Stimulated activated naive CD8-positive, alpha-beta T cell treated with anti-CD3 and anti-CD28 coated beads, Interleukin-15, amount 100 ng/mL, for 72 hours (primary cell): ENCODE measurements around the gene PRG3.

Source experiments
- ATAC-seq: fragments of 150-1000 bp; cut with Tn5 transposase; 2 replicates; pipeline ENCODE4 v1.10.0; 2021; ENCODE audit warnings: mild to moderate bottlenecking, moderate library complexity
- DNase-seq, 2 donors: peaks; one replicate each; pipeline ENCODE4 v3.0.0; 2021 to 2022
- H3K27ac Mint-ChIP-seq, 2 donors: one replicate each; pipeline ENCODE4 v1.8.0; 2022; ENCODE audit warnings: mild to moderate bottlenecking in 2 of 2, mixed read lengths in 2 of 2, moderate library complexity in 2 of 2
- H3K27me3 Mint-ChIP-seq: one replicate; pipeline ENCODE4 v1.8.0; 2022; ENCODE audit warnings: mixed read lengths
- H3K4me1 Mint-ChIP-seq: one replicate; pipeline ENCODE4 v1.8.0; 2022; ENCODE audit warnings: mild to moderate bottlenecking, mixed read lengths
- H3K4me3 Mint-ChIP-seq, 2 donors: one replicate each; pipeline ENCODE4 v1.8.0; 2022; ENCODE audit warnings: mild to moderate bottlenecking in 2 of 2, mixed read lengths in 2 of 2, moderate library complexity in 1 of 2
- H3K9me3 Mint-ChIP-seq, 2 donors: one replicate each; pipeline ENCODE4 v1.8.0; 2022; ENCODE audit warnings: mixed read lengths in 2 of 2

The PRG3 gene

DNA sequence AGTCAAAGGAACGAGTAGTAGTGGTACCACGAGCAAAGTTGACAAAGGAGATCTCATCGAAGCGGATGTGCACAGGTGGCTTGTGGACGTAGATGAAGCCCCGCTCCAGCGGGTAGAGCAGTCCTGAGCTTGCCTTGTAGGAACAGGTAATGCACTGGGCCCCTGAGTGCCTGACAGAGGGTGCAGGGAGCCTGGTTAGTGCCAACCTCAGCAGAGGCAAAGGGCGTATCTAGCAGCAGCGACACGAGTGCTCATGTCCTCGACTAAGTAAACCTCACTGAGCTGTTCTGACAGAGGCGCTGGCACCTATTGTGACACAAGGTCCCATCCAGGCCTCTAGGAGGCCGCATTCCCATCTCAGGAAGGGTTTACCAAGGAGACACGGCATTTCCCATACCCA, 49.2 kb downstream of the PRG3 start:
- peaks cover 75% of the 10 kb centered on the region for H3K4me1 Mint-ChIP-seq
- no peak overlapping the region for H3K4me3 Mint-ChIP-seq
- H3K27ac Mint-ChIP-seq = no peak overlapping the region
- DNase-seq (no peak), ATAC-seq (no peak)
- H3K27me3 Mint-ChIP-seq = no peaks in the 10 kb centered on the region
- no peaks in the 10 kb centered on the region for H3K9me3 Mint-ChIP-seq

DNA sequence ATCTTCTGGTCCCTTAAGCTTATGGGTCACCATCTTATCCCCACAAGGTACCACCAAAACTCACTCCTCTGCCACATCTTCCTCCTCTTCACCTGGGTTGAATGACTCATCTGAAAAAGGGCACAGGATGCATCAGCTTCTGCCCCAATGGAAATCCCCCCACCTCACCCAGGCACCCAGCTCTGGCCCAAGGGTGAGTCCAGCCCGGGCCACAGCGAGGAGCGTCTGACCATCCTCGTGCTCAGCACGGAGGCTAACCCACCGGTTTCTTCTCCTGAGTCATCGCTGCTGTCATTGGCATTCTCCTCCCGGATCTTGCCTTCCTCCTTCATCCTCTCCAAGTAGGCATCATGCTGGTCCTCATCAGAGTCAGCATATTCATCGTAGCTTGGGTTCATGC, 50.9 kb downstream of the PRG3 start:
- no peaks in the 10 kb centered on the region for H3K9me3 Mint-ChIP-seq
- peaks cover 78% of the 10 kb centered on the region for H3K4me1 Mint-ChIP-seq
- H3K4me3 Mint-ChIP-seq = peak overlapping the region in 1 of 2 donors; percentile 30
- H3K27ac Mint-ChIP-seq = peak overlapping the region; percentile 54 to 69
- ATAC-seq = peak; percentile 58
- no peaks in the 10 kb centered on the region for H3K27me3 Mint-ChIP-seq
- peak in 1 of 2 donors; percentile 49 for DNase-seq

DNA sequence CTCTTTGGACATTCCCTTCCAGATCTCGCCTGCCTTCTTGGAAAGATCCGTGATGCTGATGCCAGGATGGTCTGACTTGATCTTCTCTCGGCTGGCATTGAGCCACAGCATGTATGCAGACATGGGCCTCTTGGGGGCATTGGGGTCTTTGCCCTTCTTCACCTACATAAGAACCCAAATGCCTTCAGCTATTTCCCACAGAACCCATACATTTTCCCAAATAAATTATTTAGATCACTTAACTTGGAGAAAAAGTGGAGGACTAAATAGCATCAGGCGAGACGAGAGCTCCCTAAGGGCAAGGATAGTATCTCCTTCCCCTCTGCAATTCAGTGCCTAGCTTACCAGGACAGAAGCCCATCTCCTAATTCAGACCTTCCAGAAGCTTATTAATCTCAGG, 53.2 kb downstream of the PRG3 start:
- H3K4me1 Mint-ChIP-seq = peaks cover 72% of the 10 kb centered on the region
- no peak overlapping the region for H3K27ac Mint-ChIP-seq
- no peaks in the 10 kb centered on the region for H3K9me3 Mint-ChIP-seq
- no peak for DNase-seq
- ATAC-seq = no peak
- H3K27me3 Mint-ChIP-seq = no peaks in the 10 kb centered on the region
- no peak overlapping the region for H3K4me3 Mint-ChIP-seq
